Spinal cord (tissue), 10 donors: ENCODE data around the gene PBOV1. TPM values are rescaled to one million over a fixed set of nuclear protein-coding genes. Genes with fewer than 3 reads are reported as not detected.

ENCODE experiments used
- DNase-seq, 6 donors: peaks; one replicate each; pipeline versions ENCODE4 v3.0.0 to v3.0.0-alpha.2; 2013 to 2015; ENCODE audit warnings: low spot score in 6 of 6, low read depth in 4 of 6
- H3K27ac ChIP-seq: one replicate; pipeline ENCODE4 v1.5.1; 2013; ENCODE audit warnings: low read depth, low read length, control low read depth
- H3K27me3 ChIP-seq: one replicate; pipeline ENCODE4 v1.6.1; 2013; ENCODE audit warnings: low read length; ENCODE audit not compliant: control insufficient read depth, insufficient read depth
- H3K36me3 ChIP-seq: one replicate; pipeline ENCODE4 v1.6.1; 2013; ENCODE audit warnings: low read length; ENCODE audit not compliant: control insufficient read depth, insufficient read depth
- H3K4me1 ChIP-seq: one replicate; pipeline ENCODE4 v1.6.1; 2013; ENCODE audit warnings: low read length; ENCODE audit not compliant: control insufficient read depth, insufficient read depth
- H3K4me3 ChIP-seq: one replicate; pipeline ENCODE4 v1.5.1; 2013; ENCODE audit warnings: low read depth, low read length, control low read depth
- H3K9me3 ChIP-seq: one replicate; pipeline ENCODE4 v1.6.1; 2013; ENCODE audit warnings: low read length; ENCODE audit not compliant: control insufficient read depth, insufficient read depth
- WGBS: methylation state at CpG from one replicate; pipeline ENCODE4 v1.1.5; 2013; ENCODE audit warnings: missing lambda C conversion rate; ENCODE audit not compliant: insufficient coverage; 5-methylcytosine and 5-hydroxymethylcytosine counted together
- polyA plus RNA-seq, 2 donors: library from polyadenylated mRNA; unstranded; fragments of 120-200 nt; gene quantifications; one replicate each; pipeline ENCODE4 v1.2.1, GENCODE V29; 2013; ENCODE audit not compliant: insufficient read length in 2 of 2
- total RNA-seq, 2 donors: library from RNA; depleted of rRNA in 1 of 2; stranded (reverse); fragments of 120-200 nt in 1 of 2; fragments of >200 nt in 1 of 2; gene quantifications; one replicate each; pipeline versions ENCODE4 v1.2.3 to v1.2.4, GENCODE V29; 2013 to 2014
- donor health status: healthy.

The PBOV1 gene
- total and polyA plus RNA-seq, 4 donors = 0.32 TPM; not detected in 3

DNA sequence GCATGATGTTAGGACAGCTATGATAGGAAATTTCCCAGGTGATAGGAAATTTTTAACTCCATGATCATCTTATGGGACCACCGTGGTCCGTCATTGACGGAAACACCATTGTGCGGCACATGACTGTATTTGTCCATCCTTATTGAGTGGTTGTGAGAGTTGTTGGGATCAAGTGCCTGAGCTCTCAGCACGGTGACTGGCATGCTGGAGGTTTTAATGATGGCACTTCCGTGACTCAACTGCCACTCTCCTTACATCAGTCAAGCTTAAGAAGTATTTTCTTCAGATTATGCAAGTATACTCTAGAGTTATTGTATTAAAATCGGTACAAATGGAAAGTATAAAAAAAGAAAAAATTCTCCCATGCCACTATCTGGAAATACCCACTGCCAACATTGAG lies 20.7 kb downstream of the PBOV1 start:
- WGBS = no CpG with 5 or more reads among the region's 7 CpGs
- no peak for DNase-seq
- Histone ChIP-seq H3K4me1 (no peaks in the 10 kb centered on the region), H3K9me3 (no peaks in the 10 kb centered on the region), H3K4me3 (no peak overlapping the region), H3K36me3 (no peaks in the 10 kb centered on the region), H3K27ac (no peak overlapping the region), H3K27me3 (no peaks in the 10 kb centered on the region)

DNA sequence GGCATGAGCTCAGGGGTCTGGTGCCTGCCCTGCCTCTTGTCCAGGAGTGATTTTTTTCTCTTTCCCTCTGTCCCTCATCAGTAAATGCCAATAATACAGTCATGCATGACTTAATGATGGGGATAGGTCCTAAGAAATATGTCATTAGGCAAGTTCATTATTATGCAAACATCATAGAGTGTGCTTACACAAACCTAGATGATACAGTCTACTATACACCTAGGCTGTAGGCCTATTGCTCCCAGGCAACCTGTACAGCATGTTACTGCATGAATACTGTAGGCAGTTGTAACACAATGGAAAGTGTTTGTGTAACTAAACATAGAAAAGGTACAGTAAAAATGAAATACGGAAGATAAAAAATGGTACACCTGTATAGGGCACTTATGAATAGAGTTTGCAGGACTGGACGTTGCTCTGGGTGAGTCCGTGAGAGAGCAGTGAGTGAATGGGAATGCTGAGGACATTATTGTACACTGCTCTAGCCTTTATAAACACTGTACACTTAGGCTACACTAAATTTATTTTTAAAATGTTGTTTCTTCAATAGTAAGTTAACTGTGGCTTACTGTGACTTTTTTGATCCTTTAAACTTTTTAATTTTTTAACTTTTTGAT lies 22.1 kb downstream of the PBOV1 start:
- Histone ChIP-seq H3K4me3 (no peak overlapping the region), H3K4me1 (no peaks in the 10 kb centered on the region), H3K36me3 (no peaks in the 10 kb centered on the region), H3K27ac (no peak overlapping the region), H3K9me3 (no peaks in the 10 kb centered on the region), H3K27me3 (no peaks in the 10 kb centered on the region)
- WGBS = 100% methylated on average over 1 of the region's 3 CpGs
- DNase-seq = no peak

DNA sequence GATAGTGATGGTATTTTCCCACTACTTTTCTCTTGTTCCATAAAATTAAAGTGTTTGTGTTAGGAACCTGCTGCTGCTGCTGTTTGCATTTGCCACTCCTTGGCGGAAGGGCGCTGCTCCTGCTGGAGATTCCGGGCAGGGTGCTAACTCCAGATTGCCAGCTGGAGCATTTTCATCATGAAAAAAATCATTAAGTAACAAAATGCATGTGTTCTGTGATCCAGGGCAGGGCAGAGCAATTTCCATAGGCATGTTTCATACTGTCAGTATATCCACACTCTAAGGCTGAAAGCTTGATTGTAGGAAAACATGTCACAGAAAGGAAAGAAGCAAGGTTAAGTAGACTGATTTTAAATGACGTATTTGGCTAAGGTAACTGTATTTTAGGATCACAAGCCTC lies 24.0 kb downstream of the PBOV1 start:
- H3K4me3 ChIP-seq = no peak overlapping the region
- H3K9me3 ChIP-seq = no peaks in the 10 kb centered on the region
- H3K36me3 ChIP-seq = no peaks in the 10 kb centered on the region
- H3K27me3 ChIP-seq = no peaks in the 10 kb centered on the region
- H3K4me1 ChIP-seq = no peaks in the 10 kb centered on the region
- peak in 2 of 6 donors; percentile 46 to 83 for DNase-seq
- WGBS = 75% methylated on average over 1 of the region's 4 CpGs
- no peak overlapping the region for H3K27ac ChIP-seq

DNA sequence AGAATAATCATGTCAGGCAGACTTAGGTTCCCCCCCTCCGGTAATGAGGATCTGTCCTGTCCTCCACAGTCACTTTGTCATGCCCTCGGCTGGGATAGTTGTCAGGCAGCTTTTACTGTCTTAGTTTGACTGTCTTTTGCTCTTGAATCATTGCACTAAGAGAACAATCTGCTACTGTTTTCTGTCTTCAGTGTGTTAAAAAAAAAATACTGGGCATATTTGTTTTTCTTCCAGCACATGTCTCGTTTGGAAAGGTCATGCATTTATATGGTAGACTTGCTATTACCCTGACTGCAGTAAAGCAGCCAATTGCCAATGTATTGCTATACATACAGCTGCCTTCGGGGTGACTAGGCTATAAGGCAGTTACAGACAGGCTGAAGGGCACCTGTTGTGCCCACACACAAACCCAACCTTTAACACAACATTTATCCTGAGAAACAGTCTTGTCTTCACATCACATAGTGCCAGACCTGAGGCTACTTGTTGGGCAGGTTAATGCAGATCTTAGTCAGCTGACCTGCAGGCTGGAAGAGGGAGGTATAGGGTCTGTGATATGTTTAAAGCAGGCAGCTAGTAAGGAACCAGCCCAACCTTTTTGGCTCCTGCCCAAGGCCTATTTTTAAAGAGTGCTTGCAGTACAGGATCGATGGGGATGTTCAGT lies 29.9 kb downstream of the PBOV1 start:
- H3K4me1 ChIP-seq = peaks cover 18% of the 10 kb centered on the region
- no peaks in the 10 kb centered on the region for H3K9me3 ChIP-seq
- peak in 2 of 6 donors; percentile 74 to 82 for DNase-seq
- WGBS = 12% methylated on average over 4 of the region's 5 CpGs
- no peaks in the 10 kb centered on the region for H3K36me3 ChIP-seq
- H3K27ac ChIP-seq = peak overlapping the region; percentile 43
- no peaks in the 10 kb centered on the region for H3K27me3 ChIP-seq
- H3K4me3 ChIP-seq = no peak overlapping the region

DNA sequence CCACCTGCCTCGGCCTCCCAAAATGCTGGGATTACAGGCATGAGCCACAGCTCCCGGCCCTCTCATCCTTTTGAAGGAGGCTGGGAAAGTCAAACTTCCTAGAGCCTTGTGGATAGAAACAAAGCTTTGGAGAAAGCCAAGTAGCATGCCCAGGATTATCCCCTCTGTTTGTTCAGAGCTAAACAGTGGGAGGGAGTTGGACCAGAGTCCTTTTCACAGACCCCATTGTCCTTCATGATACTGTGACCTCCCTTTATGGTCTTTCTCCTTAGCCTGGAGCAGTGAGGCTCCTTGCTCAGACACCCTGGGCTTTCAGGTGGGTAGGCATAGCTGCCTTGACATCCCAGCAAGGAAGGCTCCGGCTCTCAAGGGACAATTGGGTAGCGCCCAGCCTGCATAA lies 31.1 kb downstream of the PBOV1 start:
- no peak overlapping the region for H3K27ac ChIP-seq
- H3K36me3 ChIP-seq = no peaks in the 10 kb centered on the region
- H3K27me3 ChIP-seq = no peaks in the 10 kb centered on the region
- WGBS = 89% methylated on average over 3 of the region's 4 CpGs
- no peak for DNase-seq
- H3K4me1 ChIP-seq = peaks cover 24% of the 10 kb centered on the region
- H3K9me3 ChIP-seq = no peaks in the 10 kb centered on the region
- no peak overlapping the region for H3K4me3 ChIP-seq

DNA sequence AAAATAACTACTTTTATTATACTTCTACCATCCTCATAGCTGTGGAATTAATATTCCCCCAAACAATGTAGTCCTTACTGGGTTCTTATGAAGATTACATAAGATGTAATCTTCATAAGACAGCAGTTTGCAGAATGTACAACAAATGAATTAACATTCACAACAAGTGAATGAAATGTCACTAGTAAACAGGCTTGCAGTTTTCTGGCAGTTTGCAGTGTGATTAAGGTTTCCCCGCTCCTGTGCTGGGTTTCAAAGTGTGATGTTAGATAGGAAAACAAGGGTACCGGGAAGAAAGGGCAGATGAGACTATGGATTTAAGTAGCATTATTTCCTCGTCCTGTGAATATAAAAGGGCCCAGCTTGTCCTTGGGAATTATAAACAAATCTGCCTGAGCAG lies 34.1 kb downstream of the PBOV1 start:
- no peak overlapping the region for H3K4me3 ChIP-seq
- DNase-seq = no peak
- no peaks in the 10 kb centered on the region for H3K27me3 ChIP-seq
- 78% methylated on average over 3 of the region's 3 CpGs for WGBS
- H3K9me3 ChIP-seq = no peaks in the 10 kb centered on the region
- H3K36me3 ChIP-seq = no peaks in the 10 kb centered on the region
- H3K27ac ChIP-seq = no peak overlapping the region
- peaks cover 28% of the 10 kb centered on the region for H3K4me1 ChIP-seq

DNA sequence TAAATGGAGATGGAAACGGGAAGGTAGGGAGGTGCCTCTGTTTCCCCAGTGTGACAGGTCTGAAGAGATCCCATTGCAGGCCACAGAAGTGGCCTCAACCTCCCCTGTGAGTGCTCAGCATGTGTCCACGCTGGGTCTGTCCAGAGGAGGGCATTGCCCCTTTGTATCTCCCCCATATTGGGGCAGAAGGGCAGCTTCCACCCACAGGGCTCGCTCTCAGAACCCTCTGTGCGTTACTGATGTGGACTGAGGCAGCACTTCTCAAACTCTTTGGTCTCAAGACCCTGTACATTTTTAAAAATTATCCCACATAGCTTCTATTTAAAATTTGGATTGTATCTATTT lies 34.5 kb downstream of the PBOV1 start:
- 71% methylated on average over 2 of the region's 4 CpGs for WGBS
- Histone ChIP-seq H3K4me3 (no peak overlapping the region), H3K36me3 (no peaks in the 10 kb centered on the region), H3K27me3 (no peaks in the 10 kb centered on the region), H3K4me1 (peaks cover 28% of the 10 kb centered on the region), H3K9me3 (no peaks in the 10 kb centered on the region), H3K27ac (peak overlapping the region; percentile 48)
- no peak for DNase-seq

DNA sequence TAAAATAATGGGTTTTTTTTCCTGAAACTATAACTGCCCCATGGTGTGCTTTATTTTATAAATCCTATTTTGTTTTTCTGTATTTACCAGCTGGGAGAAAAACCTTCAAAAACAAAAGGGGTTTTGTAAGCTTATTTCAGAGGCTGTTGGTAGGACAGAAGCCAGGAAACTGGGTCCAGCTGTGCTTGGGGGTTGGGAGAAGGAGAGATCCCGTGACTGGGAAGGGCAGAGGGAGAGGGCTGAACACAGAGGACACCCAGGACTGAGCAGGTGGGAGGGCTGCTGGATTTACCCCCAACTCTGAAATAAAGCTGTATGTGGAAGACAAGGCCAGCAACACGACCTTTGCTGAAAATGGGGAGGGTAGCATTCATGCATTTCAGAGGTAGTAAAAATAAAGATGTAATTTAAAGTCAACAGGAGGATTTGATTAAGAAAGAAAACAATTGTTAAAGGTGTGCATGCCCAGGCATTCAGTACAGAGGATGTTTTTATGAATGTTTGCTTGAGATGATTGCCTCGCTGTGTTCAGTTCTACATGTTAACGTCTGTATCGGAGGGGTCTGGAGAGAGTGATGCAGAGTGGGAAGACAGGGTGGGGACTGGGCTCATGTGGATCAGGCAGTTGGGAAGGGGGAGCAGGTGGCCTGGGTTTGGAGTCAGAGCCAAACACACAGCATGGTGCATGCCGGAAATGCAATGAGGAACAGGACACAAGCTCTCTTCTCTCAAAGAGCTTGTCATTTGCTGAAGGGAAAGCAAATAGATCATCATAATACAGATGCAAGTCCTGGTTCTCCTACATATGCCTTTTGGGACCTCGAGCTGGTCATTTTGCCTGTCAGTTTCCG lies 35.1 kb downstream of the PBOV1 start:
- WGBS = 56% methylated on average over 7 of the region's 8 CpGs
- Histone ChIP-seq H3K27ac (peak overlapping the region; percentile 48), H3K9me3 (no peaks in the 10 kb centered on the region), H3K27me3 (no peaks in the 10 kb centered on the region), H3K4me1 (peaks cover 23% of the 10 kb centered on the region), H3K4me3 (no peak overlapping the region), H3K36me3 (no peaks in the 10 kb centered on the region)
- peak in 2 of 6 donors; percentile 74 to 78 for DNase-seq

DNA sequence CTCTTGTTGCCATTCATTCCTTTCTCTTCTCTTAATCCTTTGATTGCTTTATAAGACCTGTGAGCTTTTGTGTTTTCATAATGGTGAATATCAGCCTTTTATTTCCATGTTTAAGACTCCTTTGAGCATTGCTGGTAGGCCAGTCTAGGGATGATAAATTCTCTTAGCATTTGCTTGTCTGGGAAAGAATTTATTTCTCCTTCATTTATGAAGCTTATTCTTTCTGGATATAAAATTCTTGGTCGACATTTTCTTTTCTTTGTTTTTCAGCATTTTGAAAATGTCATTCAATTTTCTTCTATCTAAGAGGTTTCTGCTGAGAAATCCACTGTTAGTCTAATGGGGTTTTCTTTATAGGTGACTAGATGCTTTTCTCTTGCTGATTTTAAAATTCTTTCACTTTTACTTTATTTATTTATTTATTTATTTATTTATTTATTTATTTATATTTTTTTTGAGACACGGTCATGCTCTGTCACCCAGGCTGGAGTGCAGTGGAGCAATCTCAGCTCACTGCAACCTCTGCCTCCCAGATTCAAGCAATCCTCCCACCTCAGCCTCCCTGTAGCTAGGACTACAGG lies 41.5 kb downstream of the PBOV1 start:
- Histone ChIP-seq H3K27ac (no peak overlapping the region), H3K4me1 (no peaks in the 10 kb centered on the region), H3K36me3 (no peaks in the 10 kb centered on the region), H3K4me3 (no peak overlapping the region), H3K27me3 (no peaks in the 10 kb centered on the region), H3K9me3 (peaks cover 2% of the 10 kb centered on the region)
- no CpG with 5 or more reads among the region's 2 CpGs for WGBS
- DNase-seq = no peak
